NCI-H774 (cell line): ENCODE results near the gene RASSF1.

Experiments used
- DNase-seq: peaks from one replicate; lab custom pipeline; 2025; lab: John Stamatoyannopoulos, UW

Gene RASSF1

DNA sequence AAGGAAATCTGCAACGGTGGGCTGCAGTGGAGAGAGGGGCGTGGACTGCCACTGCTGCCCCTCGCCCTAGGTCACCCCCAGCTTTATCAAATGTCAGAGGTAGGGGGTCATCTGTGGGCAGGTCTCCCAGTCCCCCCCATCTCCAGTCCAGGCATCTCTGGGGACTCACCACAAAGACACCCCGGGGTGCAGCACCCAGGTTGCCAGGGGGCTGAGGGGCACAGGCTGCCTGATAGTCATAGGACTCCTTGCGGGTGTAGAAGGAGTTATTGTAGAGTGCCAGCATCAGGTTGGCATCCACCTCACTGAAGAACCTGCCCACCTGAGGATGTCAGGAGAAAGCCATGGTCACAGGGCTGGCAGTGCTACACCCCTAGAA lies 25.2 kb upstream of the RASSF1 start:
- no peak for DNase-seq

DNA sequence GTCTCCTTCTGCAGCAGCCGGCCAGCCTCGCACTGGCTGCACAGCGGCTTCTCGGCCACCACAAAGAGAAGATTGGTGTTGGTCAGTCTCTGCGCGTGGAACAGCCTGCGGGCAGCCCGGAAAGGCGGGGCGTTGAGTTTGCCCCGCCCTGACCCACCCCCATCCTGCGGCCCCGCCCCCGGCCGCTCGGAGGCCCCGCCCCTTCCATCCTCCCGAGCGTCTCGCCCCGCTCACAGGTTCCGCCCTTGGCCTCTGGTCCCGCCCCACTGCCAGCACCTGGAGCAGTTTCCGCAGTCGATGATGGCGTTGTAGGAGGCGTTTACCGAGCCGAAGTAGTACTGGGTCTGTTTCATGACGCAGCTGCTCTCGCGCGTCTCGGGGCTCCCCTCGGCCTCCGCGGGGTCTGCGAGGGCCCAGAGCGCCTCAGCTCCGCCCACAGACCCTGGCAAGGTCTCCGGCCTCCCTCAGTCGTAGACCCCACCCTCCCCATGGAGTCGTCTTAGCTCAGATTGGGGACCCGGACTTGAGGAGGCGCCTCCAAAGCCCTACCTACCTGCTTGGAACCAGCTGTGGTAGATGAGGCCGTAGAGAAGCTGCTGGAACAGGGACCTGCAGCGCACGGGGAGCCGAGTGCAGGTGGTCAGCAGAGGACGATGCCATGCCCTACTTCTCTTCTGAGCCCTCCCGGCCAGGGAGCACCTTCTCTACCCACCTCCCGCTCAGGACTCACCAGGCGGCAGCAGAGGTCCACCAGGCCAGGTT lies 24.6 kb upstream of the RASSF1 start:
- DNase-seq = peak; percentile 61

DNA sequence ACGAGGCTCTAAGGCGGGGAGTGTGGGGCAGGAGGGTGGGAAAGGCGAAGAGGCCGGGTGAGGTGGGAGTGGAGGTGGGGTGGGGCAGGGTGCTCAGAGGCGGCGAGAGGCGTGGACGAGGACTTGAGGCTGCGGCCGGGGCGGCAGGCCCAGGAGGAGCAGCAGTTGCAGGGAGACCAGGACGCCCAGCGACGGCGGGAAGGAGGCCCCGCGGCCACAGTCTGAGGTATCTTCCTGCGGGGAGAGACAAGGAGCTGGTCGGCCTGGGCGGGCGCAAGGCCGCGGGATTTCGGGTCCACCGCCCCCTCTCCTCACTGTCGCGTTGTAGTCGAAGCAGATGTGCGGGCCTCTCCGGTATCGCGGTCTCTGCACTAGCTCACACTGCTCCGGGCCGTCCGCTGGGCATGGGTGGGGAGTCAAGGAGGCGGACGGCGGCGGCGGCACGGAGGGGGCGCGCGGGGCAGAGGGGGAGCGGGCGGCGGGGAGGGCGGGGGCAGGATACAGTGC lies 24.0 kb upstream of the RASSF1 start:
- no peak for DNase-seq

DNA sequence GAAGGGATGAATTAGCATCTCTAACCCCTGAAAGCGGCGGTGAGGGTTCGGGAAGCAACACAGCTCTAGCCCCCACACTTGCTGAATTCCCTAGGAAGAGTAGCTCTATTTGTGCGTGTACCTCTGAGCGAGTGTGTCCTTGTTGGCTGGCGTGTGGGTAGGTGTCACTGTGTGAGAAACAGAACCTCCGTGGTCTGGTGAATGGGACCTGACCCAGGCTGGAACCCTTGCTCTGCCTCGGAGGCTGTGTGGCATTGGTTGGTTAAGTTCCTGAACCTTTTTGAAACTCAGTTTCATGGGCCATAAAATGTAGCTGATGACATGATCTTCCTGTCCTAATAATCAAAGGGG lies 19.1 kb upstream of the RASSF1 start:
- DNase-seq = no peak

DNA sequence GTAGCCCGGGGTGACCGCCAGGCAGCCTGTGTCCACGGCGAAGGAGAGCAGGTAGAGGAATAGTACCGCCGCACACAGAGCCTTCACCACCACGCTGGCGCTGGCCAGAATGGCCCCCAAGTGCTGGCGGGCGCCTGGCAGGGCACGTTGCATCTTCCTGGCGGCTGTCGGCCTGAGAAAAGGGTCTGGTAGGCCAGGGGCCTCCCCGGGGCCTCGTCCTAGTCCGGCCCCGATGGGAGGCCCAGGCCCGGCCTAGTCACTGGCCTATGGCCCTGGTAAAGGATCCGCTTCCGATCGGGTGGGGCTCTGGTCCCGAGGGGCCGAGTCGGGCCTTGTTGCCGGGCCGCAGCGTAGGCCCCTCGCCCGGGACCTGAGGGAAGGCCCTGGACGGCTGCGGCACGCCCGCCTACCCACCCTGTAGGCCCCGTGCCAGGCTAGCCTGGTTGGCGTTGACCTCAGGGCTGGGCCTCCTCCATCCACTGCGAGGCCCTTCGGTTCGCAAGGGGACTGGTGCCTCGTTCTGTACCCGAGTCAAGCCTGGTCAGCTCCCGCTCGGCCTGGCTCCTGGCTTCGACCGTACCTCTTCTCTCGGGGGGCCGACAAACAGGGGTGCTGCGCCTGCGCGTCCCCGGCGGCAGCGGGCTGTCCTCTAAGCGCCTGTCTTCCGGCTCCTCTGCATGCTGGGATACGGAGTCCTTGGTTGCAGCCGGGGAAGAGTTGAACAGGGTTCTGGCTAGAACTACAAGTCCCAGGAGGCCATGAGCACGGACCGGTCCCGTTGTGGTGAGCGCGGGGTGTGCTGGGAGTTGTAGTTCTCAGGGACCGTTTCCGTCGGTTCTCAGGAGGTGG lies 18.5 kb upstream of the RASSF1 start, which contains the start of gene TMEM115:
Gene TMEM115 (minus strand): TSS at position 611 of the 849 bp plus-strand sequence. CDS start 458 bp downstream, at position 153.
- DNase-seq = peak; percentile 80

DNA sequence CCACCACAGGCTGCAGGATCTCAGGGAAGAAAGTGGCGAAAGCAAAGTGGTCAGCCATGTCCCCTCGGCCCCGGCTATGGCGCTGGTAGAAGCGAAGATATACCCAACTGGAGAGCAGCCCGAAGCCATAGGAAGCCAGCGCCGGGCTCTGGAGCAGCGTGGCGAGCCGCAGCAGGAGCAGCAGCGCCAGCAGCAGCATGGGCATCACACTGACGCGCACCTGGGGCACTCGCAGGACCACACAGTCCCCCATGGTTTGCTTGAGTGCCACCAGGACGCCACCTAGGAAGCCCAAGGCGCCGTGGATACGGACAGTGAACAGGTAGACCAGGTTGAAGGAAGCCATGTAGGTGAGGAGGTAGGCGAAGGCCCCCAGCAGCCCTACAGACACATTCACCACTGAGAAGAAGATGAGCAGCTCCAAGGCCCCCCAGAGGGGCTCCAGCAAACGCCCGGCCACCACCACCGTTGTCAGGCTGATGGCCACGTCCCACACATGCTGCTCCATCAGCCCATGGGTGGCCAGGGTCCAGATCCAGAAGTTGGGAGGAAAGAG lies 17.8 kb upstream of the RASSF1 start:
- no peak for DNase-seq

DNA sequence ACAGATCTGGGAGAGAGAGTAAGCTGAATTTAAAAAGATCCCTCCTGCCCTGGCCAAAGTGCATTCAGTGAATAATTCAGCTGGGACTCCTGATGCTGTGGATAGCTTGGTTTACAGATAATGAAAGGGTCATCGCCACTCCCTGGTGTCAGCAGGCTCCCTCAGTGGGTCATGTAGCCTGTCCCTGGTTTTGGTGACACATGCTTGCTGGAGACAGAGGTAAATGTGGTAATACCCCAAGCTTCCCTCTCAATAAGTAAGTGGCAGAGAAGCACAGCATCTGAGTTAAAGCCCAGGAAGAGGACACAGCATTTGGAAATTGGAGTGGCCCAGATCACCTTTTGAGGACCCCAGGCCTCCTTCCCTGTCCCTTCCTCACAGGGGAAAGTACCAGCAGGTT lies 16.8 kb upstream of the RASSF1 start:
- DNase-seq = no peak

DNA sequence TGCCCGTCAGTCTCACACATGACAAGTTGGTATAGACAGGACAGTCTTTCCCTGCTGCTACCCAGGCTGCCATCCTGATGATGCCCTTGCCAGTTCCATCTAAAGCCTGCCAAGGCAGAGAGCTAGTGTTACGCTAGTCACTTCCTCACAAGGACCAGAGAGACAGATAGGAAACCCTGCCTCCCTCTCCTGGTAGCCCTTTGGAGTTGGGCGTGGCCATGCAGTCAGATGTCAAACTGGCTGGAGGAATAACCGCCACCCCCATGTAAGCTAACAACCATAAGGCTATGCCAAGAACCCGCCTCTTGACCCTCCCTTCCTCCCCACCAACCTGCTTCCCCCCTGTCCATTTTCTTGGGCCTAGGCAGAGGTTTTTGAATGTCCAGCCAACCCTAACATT lies 15.9 kb upstream of the RASSF1 start:
- no peak for DNase-seq

DNA sequence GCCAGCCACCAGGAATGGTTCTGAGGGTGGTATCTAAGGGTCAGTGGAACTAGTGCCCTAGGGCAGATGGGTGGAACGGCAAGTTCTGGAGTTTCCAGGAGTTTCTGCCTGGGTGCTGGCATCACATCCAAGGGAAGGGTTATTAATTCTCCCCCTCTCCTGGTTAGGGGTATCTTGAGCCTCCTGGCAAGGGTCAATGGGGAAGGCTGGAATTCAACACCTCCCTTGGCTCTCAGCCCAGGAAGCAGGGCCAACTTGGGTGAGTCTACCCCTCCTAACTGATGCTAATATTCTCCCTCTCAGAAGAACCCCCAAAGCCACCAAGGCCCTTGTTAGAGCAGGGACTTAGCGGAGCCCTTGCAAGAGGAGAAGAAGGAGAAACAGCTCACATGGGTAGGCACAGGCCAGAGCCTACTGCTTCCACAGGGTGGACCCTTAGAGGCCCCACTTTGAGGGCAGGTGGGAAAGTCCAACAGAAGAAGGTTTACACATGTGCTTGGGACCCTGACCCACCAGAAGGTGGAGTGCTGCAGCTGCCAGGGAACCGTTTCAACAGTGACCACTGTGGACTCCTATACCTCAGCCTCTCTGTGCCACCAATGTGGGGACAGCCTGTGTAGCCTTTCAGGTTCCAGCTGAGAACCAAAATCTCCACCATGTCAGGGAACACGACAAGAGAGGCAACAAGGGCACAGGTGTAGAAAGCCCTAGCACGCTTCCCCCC lies 15.4 kb upstream of the RASSF1 start:
- no peak for DNase-seq

DNA sequence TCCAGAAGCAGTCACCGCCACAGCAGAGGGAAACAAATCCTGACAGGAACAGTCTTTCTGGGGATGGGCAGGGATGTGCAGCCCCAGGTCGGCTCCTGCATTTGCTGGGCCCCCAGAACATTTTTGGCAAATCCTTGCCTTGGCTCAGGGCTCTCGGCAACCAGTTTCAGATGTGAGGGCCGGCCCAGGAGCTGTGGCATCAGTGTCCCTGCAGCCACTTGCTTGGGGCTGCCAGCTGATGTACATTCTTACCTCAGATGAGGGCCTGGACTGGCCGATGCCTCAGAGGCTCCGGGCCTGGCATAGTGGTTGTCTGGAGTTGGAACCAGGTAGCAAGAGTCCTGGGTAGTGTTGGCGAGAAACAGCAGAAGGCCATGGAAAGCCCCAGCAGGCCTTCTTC lies 14.2 kb upstream of the RASSF1 start:
- DNase-seq = no peak

DNA sequence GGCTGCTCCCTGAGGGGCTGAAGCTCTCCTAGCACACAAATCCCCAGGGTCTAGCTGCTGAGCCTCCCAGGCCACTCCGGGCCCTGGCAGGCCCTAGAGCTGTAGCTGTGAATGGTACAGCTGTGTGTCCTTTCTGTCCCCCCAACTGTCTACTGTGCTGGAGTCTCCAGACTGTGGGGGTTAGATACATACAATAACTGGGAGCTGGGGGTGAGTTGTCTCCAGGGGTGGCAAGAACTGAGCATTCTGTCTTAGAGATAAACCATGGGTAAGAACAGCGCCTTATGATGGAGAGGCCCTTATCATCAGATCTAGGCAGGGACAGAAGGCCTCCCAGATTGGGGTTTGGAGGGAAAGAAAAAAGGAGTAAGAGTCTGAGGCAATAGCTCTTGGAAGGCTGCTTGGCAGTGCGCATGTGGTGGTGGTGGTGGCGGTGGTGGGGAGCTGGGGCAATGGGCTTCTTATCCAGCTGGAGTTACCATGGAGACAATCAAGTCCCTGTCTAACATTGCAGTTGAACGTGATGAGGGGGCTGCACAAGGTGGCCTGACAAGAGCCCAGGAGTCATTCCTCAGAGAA lies 13.6 kb upstream of the RASSF1 start:
- DNase-seq = no peak

DNA sequence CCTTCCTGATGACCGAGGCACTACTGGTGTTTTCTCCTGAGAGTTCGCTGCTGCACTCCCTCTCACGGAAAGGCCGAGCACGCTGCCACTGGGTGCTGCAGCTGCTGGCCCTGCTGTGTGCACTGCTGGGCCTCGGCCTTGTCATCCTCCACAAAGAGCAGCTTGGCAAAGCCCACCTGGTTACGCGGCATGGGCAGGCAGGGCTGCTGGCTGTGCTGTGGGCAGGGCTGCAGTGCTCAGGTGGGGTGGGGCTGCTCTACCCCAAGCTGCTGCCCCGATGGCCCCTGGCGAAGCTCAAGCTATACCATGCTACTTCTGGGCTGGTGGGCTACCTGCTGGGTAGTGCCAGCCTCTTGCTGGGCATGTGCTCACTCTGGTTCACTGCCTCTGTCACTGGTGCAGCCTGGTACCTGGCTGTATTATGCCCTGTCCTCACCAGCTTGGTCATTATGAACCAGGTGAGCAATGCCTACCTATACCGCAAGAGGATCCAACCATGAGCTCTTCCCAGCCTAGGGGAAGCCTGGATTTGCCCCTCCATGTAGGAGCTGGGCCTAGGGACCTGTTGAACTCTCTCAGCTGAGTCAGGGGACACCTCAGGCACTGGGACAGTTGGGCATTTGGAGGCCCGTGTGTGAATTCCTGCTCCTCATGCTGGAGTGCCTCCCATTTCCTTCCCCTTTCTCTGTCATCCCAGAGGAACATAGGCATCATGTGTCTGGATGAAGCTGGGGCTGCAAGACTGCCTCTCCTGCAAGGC lies 12.8 kb upstream of the RASSF1 start:
- DNase-seq = no peak

DNA sequence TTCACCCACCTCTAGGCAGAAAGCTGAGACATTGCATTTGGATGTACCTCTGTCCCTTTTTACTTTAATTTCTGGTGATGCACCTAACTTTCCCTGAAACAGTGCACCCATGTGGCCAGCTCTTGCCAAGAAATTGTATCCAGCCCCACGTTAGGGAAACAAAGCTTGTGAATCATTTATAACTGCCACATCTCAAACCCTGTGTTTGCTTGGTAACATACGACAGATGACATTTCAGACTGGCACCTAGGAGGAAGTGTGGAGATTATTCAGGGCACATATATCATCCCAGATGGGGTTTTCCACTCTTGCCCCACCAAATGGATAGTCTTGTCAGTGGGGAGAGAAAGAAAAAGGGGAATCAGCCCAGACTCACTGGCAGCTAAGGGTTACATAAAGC lies 12.1 kb upstream of the RASSF1 start:
- DNase-seq = no peak

DNA sequence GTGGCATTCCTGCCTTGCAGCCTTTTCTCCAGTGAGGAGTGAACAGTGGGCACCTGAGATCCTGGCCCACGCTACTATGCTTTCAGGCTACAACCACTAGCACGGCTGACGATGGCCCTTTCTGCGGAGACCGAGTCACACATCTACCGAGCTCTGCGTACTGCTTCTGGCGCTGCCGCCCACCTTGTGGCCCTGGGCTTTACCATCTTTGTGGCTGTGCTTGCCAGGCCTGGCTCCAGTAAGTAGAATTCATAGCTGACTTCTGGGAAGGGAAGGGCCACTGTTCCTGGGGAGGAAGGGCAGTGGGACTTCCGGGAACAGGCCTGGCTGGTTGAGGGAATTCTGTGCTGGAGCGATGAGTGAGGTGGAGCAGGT lies 10.7 kb upstream of the RASSF1 start:
- no peak for DNase-seq

DNA sequence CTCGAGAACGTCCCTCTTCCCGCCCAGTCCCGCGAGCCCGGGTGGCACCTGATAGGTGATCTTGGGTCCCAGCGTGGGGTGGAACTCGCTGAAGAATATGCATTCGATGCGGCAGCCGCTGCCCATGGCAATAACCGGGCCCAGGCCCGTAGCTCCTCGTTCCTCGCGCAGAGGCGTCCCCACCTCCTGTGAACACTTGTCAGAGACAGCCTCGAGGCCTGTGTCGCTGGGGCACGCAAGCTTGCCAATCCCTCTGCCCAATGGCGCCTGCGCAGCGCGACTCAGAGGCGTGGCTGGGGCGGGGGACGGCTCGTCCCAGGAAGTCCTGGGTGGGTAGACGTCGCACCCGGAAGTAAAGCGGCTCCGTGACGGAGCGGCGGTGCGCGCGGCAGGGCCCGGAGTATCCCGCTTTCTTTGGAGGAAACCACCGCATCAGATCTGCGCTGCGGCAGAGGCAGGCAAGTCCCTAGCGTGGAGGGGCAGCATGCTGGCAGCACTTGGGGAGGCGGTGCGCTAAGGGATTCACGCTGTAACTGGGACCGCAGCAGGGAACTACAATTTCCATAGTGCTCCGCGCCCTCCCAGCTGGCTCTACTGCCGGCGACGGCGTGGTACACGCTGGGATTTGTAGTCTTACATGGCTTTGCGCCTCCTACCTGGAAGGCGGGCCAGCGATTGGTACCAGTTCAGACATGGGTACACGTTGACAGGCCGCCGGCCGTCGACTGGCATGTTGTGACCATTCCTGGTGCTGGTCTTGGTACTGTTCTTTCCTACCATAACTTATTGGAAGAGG lies 10.1 kb upstream of the RASSF1 start, which contains the start of the genes CYB561D2 and NPRL2:
Gene CYB561D2 (plus strand): TSS at position 336 of the 796 bp plus-strand sequence. CDS start 572 bp downstream, outside the sequence.
Gene NPRL2 (minus strand): TSS at position 249 of the 796 bp plus-strand sequence. CDS start 123 bp downstream, at position 126.
- peak; percentile 79 for DNase-seq

DNA sequence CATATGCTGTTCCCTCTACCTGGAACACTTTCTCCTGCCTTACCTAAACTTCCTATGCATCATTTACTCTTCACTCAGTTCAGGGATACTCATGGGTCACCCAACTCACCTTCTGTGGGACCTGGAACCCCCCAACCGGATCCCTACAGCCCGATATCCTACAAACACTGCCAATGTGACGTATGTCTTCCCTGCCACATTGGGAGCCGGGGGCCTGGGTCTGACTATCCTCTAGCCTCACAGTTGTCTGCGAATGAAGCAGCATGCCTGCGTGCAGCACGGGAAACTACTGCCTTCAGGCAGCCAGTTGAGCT lies 9.5 kb upstream of the RASSF1 start:
- no peak for DNase-seq

DNA sequence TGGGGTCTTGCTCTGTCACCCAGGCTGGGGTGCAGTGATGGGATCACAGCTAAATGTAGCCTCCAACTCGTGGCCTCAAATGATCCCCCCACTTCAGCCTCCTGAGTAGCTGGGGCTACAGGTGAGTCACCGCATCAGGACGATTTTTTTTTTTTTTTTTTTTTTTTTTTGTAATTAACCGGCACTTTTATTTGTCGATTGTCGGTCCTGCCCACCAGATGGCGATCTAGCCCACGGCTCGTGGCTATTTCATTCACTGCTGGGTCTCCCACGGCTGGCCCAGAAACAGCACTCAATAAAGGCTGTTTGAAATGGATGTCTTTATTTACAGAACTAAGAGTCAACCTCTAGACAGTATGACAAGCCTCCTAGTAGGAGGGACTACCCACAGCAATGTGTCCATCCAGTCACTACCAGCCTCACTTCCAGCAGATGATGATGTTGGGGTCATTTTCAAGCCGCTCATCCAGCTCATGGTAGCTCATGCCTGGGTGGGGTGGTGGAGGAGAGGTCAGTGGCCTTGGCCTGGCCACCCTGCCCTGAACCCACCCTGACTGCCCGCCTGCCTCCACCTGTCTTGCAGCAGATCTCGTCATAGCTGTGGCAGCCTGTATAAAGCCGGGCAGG lies 6.7 kb upstream of the RASSF1 start:
- DNase-seq = peak; percentile 36

DNA sequence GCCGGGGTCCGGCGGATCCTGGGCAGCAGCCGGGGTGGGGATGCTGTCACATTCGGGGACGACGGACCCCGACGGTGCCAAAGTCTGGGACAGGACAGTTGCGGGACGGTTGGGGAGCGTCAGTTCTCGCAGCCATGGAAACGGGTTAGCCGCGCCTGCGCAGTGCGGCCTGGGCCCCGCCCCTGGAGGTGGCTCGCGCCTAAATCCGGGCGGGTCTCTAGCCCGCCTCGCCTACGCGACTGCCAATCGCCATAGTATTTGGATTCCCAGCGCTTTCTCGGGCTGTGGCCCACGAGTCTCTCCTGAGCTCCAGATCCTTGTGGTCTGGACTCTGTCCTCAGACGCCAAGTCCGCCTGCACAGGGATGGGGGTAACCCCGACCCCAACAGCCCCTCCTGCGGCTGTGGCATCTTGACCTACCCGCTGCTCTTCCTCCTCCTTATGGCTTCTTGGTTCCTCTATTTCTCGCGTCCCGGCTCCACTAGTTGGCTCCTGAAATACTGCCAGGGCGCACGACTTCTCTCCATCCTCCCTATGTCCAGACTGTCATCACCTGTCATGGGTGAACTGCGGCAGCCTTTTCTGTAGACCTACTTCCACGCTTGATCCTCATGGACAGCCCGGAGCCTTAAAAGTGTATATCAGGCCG lies 5.1 kb upstream of the RASSF1 start, which contains the start of gene ZMYND10:
Gene ZMYND10 (minus strand): TSS at position 147 of the 649 bp plus-strand sequence. CDS start 153 bp downstream, outside the sequence.
- DNase-seq = no peak

DNA sequence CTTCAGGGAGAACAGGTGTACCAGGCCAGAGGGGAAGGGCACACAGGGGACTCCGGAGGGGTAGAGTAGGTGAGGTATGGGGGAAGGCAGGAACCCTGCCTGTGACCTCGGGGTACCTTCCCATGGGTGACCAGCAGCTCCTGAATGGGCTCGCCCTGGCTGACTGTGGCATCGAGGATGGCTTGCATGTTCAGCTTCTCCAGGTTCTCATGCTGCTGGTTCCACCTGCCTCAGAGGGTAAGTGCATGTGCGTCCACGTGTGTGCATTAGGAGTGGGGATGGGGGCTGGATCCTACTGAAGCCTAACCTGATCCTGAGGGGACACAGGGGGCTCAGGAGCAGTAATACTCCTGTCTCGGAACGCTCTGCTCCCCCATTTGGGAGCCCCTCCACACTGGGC lies 4.4 kb upstream of the RASSF1 start:
- no peak for DNase-seq
